HG03103 (cell line): ENCODE data around the gene MAP4K2.

ENCODE experiments used
- ATAC-seq: cut with Tn5 transposase; IDR thresholded peaks from one replicate; pipeline ENCODE4 v1.9.1; 2021; ENCODE audit warnings: low read depth; ENCODE audit not compliant: unreplicated experiment

The MAP4K2 gene

GRCh38 chr11:64743591-64744543 is 59.1 kb downstream of the MAP4K2 start, which contains the start of gene RASGRP2:
Gene RASGRP2, minus strand, starts transcription at chr11:64744142. Its CDS starts 1,276 bp downstream, at chr11:64742866.
- no peak for ATAC-seq

- ATAC-seq: no peak
Observed at GRCh38 chr11:64742889-64743590, 60.0 kb downstream of the MAP4K2 start.

DNA sequence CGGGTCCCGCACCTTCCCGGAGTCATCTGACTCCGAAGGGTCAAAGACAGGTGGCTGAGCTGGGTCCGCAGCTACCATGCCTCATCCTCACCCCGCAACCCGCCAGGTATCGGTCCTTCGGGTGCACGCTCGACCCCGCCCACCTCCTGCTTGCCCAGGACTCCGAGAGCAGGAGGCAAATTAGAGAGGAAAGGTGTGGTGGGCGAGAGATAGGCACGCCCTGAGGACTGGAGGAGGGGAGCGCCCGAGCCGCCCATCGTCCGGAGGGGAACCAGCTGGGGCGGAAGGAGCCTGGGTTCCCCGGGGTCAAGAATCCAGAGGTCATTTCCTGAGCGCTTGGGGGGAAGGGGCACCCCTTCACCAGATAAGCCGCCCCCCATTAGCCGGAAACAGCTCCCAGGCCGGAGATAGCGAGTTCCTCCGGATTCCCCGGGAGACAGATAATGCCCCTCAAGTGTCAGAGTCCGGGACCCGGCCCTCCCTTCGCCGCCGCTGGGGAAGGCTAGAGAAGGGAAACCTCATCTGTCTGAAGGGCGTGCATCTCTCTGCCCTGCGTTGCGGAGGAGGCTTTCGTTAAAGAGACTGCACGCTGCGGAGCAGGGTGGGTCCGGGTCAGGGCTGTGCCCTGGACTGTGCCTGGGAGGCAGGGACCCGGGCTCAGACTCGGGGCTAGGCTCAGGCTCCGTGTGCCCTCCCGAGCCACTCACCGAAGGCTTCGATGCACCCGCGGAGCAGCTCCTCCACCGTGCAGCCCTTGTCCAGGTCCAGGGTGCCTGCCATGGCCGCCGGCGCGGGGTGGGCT is 60.7 kb downstream of the MAP4K2 start:
- no peak for ATAC-seq

GRCh38 chr11:64741375-64742086 is 61.5 kb downstream of the MAP4K2 start:
- ATAC-seq: no peak

DNA sequence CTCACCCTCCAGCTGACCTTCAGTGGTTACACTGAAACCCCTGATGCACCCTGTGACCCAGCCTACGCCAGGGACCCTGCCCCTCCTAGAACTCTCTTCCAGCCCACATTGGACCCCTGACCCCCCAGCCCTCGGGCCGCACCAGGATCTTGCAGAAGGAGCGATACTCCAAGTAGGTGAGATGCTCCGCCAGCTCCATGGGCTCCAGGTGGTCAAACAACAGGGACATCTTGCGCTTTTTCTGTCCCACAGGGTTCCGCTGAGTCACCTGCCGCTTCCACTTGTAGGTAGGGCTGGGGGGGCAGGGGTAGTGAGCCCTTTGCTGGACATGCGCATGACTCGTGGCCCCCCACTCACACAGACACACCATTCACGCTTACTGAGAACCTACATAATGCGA is 63.1 kb downstream of the MAP4K2 start:
- ATAC-seq: no peak

DNA sequence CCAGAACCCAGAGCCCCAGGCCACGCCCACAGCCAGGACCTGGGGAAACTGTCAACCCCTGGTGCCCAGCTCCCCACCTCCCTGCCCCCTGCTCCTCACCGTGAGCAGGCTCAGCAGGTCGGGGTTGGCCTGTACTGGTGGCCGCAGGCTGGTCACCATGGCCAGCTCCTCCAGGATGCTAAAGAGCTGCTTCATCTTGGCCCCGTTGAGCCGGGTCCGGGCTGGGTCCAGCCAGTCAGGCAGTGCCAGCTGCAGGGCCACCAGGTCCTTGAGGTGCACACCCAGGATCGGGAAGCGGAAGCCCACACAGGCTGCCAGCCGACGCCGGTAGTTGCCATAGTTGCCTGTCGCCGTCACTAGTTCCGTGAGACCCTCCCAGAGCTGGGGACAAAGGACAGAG is 66.4 kb downstream of the MAP4K2 start:
- no peak for ATAC-seq

DNA sequence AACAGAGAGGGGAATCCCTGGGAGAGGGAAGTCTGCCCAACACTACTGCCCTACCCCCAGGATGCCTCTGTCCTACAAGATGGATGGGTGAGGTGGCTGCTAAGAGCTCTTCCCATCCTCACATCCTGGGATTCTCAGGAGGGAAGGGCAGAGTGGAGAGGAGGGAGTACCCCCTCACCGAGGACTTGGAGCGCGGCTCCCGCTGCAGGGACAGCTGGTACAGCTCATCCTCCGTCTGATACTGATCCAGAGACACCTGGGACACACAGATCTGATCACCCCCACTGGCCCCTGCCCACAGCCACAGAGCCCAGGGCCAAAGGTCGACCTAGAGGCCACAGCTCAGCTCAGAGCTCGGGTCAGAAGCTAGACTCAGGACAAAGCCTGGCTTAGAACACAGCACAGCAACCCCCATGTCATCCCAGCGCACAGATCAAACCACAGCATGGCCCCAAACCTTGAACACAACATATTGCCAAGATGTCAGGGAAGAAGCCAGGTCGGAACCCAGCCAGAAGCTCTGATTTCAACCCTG is 67.2 kb downstream of the MAP4K2 start:
- ATAC-seq: no peak
